AML-193 (cell line): ENCODE measurements around the gene GPATCH2L.

ENCODE experiments used
- DNase-seq, 2 experiments: peaks; one replicate each; lab custom pipeline; 2025; lab: John Stamatoyannopoulos, UW

Gene GPATCH2L

DNA sequence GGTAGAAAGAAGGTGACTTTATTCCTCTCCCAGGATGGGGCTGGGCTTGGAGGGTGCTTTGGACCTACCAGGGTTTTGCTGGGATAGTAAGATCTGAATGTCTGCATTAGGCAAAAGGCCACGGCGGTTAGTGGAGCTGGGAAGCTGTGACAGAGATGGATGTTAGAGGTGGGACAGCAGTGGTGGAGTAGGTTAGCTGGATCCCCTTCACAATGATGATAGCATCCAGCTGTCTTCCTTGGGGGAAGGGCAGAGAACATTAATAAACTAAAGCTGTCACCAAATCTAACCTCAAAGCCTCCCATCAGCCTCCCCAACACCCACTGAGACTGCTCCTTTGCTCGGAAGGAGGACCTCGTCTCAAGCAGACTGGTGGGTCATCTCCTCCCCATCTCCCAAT lies 104.8 kb downstream of the GPATCH2L start:
- no peak for DNase-seq

DNA sequence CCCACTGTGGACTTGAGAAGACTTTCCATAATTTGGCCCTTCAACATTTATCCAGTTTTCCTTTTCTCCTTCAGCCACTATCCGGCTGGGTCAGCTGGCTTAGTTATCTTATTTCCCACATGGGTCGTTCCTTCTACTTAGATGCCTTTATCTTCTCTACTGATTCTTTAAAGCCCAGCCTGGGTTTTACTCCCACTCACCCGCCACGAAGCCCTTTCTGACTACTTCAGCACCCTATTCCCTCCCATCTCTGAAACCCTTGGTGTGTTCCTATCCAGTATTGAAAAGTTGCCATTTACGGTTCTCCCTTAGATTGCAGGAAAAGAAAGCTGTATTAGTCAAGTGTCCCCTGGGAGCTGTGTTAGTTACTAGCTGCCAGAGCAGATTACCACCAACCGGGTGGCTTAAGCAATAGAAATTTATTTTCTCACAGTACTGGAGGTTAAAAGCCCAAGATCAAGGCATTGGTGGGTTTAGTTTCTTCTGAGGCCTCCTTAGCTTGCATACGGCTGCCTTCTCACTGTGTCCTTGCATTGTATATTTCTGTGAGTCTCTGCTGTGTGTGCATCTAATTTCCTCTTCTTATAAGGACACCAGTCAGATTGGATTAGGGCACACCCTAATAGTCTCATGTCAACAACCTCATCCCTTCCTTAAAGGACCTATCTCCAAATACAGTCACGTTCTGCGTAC lies 105.5 kb downstream of the GPATCH2L start:
- no peak for DNase-seq

DNA sequence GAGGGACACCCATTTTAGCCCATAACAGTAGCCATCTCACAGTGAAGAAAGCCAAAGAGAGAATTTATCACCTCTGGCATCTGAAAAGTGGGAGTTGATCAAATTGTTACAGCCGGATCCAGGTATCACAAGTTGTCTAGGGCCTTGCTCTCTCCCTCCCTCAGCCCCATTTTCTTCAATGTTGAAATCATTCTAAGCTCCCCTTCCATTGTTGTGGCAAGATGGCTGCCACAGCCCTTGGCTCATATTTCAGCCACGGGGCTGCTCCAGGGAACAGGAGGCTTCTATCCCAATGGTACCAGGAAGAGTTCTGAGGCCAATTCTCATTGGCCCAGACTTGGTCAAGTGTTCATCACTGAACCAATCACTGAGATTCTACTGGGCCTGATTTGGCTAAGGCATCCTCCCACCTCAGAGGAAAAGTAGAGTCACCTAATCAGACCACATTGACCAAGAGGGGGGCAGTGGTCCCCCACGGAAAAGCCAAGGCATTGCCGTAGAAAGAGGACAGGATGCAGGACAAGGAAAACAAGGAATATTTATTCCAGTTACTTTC lies 106.2 kb downstream of the GPATCH2L start:
- no peak for DNase-seq

DNA sequence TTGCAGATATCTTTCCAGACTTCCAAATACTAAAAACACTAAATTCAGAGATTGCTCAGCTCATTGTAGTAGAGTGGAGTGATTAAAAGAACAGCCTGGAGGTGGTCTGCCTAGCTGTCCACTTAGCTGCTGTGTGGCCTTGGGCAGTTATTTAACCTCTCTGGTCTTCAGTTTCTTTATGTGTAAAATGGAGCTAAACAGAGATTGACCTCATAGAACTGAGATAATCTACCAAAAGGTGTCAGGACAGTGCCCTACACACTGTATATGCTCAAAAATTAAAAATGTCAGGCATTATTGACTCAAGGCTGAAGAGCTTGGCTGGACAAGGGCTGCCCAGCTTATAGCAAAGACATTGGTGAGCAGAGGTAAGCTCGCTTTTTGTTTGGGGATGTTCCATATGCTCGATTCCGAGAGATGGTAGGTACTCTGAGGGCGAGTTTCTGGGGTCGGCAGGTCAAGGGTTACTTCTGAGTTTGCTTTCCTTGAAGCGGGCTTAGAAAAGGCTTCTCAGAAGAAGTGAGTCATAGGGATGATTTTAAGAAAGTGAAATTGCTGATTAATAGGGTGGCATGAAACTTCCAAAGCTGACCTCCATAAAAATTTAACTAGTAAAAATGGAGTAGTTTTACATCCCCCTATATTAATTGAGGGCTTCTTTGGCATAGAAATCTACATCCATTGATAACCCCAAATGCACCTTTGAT lies 107.5 kb downstream of the GPATCH2L start:
- DNase-seq: no peak

DNA sequence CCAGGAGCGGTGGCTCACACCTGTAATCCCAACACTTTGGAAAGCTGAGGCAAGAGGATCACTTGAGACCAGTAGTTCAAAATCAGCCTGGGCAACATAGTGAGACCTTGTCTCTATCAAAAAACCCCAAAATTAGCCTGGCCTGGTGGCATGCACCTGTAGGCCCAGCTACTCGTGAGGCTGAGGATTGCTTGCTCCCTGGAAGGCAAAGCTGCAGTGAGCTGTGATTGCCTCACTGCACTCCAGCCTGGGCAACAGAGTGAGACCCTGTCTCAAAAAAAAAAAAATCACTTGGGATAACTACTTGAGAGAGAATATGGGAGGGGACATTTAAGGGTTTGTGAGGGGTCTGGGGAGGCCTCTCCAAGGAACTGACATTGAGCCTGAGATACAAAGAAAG lies 109.0 kb downstream of the GPATCH2L start:
- DNase-seq: no peak

DNA sequence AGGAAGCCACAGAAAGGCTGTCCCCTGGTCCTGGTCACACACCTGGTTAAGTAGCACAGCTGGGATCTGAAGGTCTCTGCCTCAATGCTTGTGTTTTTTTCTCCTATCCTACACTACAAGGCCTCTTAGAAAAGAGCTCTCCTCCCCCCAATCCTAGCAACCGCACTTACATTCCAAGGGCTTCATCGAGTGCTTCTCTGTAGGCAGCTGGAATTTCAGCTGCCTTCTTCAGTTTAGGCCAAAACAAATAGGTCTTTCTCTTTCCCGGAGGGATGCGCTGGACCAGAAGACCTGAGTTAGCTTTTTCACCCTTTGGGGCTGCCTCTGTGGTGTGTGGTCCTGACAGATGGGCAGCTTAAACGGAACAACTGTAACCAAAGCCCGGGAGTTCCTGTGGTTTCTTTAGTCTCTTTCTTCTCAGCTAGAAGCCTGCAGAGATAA lies 109.7 kb downstream of the GPATCH2L start:
- no peak for DNase-seq

DNA sequence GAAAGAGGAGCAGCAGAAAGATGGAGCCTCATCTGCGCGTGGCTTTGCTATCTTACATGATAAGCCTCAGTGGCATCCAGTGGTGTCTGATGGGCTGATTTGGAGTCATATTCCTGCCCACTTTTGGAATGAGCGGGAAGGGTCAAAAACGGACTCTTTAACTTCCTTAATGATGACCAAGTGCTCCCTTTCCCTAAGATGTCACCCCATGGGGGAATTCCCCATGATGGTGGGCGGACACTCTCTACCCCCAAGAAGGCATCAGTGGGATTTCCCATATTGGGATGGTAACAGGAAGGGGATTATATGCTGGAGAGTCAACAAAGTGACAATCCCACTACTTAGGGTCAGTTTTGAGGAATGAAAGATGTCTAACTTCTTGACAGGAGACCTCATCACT lies 110.9 kb downstream of the GPATCH2L start:
- DNase-seq: no peak
